ENCODE results near the gene SORCS2. TPM values are rescaled to one million over a fixed set of nuclear protein-coding genes. Genes with fewer than 3 reads are reported as not detected.

SORCS2 gene
- total RNA-seq, 1 donor from 2014 or later = not detected

GRCh38 chr4:7252051-7252450 lies 59.7 kb downstream of the SORCS2 start:
- no peak overlapping the region for H3K27ac Mint-ChIP-seq
- ChIA-PET CTCF (no interaction called here), POLR2A (no interaction called here)
- no peak overlapping the region for H3K4me3 Mint-ChIP-seq
- H3K36me3 Mint-ChIP-seq (ENCODE audit: low read depth) = no peaks in the 10 kb centered on the region
- peaks cover 4% of the 10 kb centered on the region for H3K9me3 Mint-ChIP-seq
- no peak for ATAC-seq (ENCODE audit: low read depth)
- H3K4me1 Mint-ChIP-seq = peaks cover 5% of the 10 kb centered on the region
- TF ChIP-seq CTCF (IDR thresholded peaks at IDR 0.05) = no peak
- peaks cover 16% of the 10 kb centered on the region for H3K27me3 Mint-ChIP-seq
- intact Hi-C loops (cut with micrococcal nuclease) = no loop called here
- DNase-seq = no peak

GRCh38 chr4:7252510-7253340 lies 60.4 kb downstream of the SORCS2 start:
- TF ChIP-seq CTCF (IDR thresholded peaks at IDR 0.05) = no peak
- Mint-ChIP-seq H3K4me1 (peaks cover 5% of the 10 kb centered on the region), H3K9me3 (peaks cover 4% of the 10 kb centered on the region), H3K4me3 (no peak overlapping the region), H3K36me3 (ENCODE audit: low read depth) (no peaks in the 10 kb centered on the region), H3K27me3 (peaks cover 20% of the 10 kb centered on the region), H3K27ac (no peak overlapping the region)
- POLR2A ChIA-PET = interaction anchor here (0.5 kb wide), 1 partner anchor 1464 kb away, joined by 3 read pairs; no protein-coding TSS in a partner anchor
- ATAC-seq (ENCODE audit: low read depth) = no peak
- DNase-seq = no peak
- CTCF ChIA-PET = no interaction called here
- intact Hi-C loops (cut with micrococcal nuclease) = no loop called here

GRCh38 chr4:7253341-7253700 lies 61.0 kb downstream of the SORCS2 start:
- Mint-ChIP-seq H3K27me3 (peaks cover 22% of the 10 kb centered on the region), H3K4me3 (no peak overlapping the region), H3K36me3 (ENCODE audit: low read depth) (no peaks in the 10 kb centered on the region), H3K4me1 (peaks cover 5% of the 10 kb centered on the region), H3K27ac (no peak overlapping the region), H3K9me3 (peaks cover 4% of the 10 kb centered on the region)
- no peak for TF ChIP-seq CTCF (IDR thresholded peaks at IDR 0.05)
- no peak for DNase-seq
- intact Hi-C loops (cut with micrococcal nuclease) = no loop called here
- ATAC-seq (ENCODE audit: low read depth) = no peak
- POLR2A ChIA-PET = interaction anchor here (0.5 kb wide), 1 partner anchor 1463 kb away, joined by 3 read pairs; no protein-coding TSS in a partner anchor
- CTCF ChIA-PET = no interaction called here

DNA sequence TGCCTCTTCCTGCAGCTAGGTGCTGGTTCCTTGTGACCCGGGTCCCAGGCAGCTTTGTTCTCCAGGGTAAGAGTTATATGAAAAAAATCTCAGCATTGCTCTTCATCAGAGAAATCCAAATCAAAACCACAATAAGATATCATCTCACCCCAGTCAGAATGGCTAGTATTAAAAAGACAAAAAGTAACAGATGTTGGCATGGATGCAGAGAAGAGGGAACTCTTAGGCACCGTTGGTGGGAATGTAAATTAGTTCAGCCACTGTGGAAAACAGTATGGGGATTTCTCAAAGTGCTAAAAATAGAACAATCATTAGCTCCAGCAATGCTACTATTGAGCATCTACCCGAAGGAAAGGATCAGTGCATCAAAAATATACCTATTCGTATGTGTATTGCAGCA lies 61.5 kb downstream of the SORCS2 start:
- ChIA-PET POLR2A (no interaction called here), CTCF (no interaction called here)
- TF ChIP-seq CTCF (IDR thresholded peaks at IDR 0.05) = no peak
- no peak for ATAC-seq (ENCODE audit: low read depth)
- no peak for DNase-seq
- Mint-ChIP-seq H3K9me3 (peaks cover 4% of the 10 kb centered on the region), H3K27me3 (peaks cover 22% of the 10 kb centered on the region), H3K36me3 (ENCODE audit: low read depth) (no peaks in the 10 kb centered on the region), H3K27ac (no peak overlapping the region), H3K4me3 (no peak overlapping the region), H3K4me1 (peaks cover 5% of the 10 kb centered on the region)
- intact Hi-C loops (cut with micrococcal nuclease) = no loop called here

DNA sequence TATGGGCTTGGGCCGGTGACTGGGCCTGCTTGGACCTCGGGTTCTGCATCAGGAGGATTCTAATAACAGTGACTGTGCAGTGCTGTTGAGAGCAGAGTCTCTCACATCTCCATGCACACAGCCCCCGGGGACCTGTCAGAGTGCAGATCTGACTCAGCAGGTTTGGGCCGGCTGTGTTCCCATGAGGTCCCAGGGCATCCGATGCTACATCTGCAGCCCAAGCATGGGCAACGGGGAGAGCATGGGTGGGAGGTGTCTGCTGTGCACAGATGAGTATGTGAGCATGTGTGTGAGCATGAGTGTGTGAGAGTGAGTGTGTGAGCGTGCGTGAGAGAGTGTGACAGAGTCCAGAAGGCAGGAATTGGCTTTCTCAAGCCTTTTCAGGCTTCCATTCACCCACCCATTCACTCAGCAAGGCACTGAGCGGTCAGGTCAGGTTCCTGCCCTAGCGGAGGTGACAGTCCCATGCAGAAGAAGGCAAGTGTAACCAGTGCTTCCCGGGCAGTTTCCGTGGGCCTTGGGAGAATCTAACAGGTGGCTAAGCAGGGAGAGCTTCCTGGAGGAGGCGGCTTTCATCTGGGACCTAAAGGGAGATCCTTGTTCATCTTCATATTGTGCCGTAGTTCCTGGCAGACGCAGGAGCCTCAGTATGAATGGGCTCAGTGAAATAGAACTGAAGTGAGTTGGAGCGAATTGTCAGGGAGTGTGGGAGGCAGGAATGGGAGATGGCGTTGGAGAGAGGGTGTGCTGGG lies 62.6 kb downstream of the SORCS2 start:
- ChIA-PET POLR2A (no interaction called here), CTCF (no interaction called here)
- no peak overlapping the region for H3K4me3 Mint-ChIP-seq
- no peak for DNase-seq
- no peak overlapping the region for H3K27ac Mint-ChIP-seq
- H3K36me3 Mint-ChIP-seq (ENCODE audit: low read depth) = no peaks in the 10 kb centered on the region
- peaks cover 23% of the 10 kb centered on the region for H3K27me3 Mint-ChIP-seq
- no peaks in the 10 kb centered on the region for H3K9me3 Mint-ChIP-seq
- peak; percentile 92 for ATAC-seq (ENCODE audit: low read depth)
- no peak for TF ChIP-seq CTCF (IDR thresholded peaks at IDR 0.05)
- peaks cover 5% of the 10 kb centered on the region for H3K4me1 Mint-ChIP-seq
- intact Hi-C loops (cut with micrococcal nuclease) = no loop called here

Measured in activated B cell treated with CpG ODN at 0.5 μM for 24 hours (primary cell).